Breast epithelium (tissue), 3 donors: ENCODE measurements around the gene PVALEF.

Experiments
- CTCF ChIP-seq, 3 donors: fragments of 450-650 bp; IDR thresholded peaks; one replicate each; pipeline ENCODE4 v1.5.1; 2016 to 2017; ENCODE audit warnings: antibody characterized with exemption in 3 of 3, mild to moderate bottlenecking in 3 of 3, moderate library complexity in 3 of 3
- POLR2A ChIP-seq: fragments of 450-650 bp; IDR thresholded peaks from one replicate; pipeline ENCODE4 v1.6.1; 2016; ENCODE audit warnings: antibody characterized with exemption, mild to moderate bottlenecking, moderate library complexity
- POLR2AphosphoS5 ChIP-seq, 3 donors: sonication (generic); formaldehyde crosslinking; IDR thresholded peaks; one replicate each; pipeline ENCODE4 v1.6.1; 2017; ENCODE audit warnings: antibody characterized with exemption in 3 of 3

- TF ChIP-seq CTCF (IDR thresholded peaks at IDR 0.05) (no peak), POLR2A (no peak), POLR2AphosphoS5 (IDR thresholded peaks at IDR 0.05) (peak in 1 of 3 donors; percentile 28)
Measured at GRCh38 chr17:81222620-81222905, 57.3 kb downstream of the PVALEF start.
